HG02852 (cell line): ENCODE results near the gene MYOM1.
"Not testable (repeated sequence)": the region's sequence is repeated elsewhere in the genome, so short reads cannot be mapped to it uniquely, and the experiment has no call there.

Source experiments
- ATAC-seq: cut with Tn5 transposase; IDR thresholded peaks from one replicate; pipeline ENCODE4 v1.9.1; 2021; ENCODE audit warnings: mild to moderate bottlenecking, moderate library complexity; ENCODE audit not compliant: unreplicated experiment

The MYOM1 gene

GRCh38 chr18:3221496-3221895 lies 1.7 kb upstream of the MYOM1 start:
- ATAC-seq, result no peak

- ATAC-seq, result not testable (repeated sequence)
These were observed 1.1 kb upstream of the MYOM1 start for GRCh38 chr18:3220868-3221267.

GRCh38 chr18:3219241-3219630 lies 532 bp downstream of the MYOM1 start:
- no peak for ATAC-seq

- ATAC-seq, result no peak
These were observed 949 bp downstream of the MYOM1 start for GRCh38 chr18:3218819-3219218.

GRCh38 chr18:3217948-3218647 lies 1.7 kb downstream of the MYOM1 start:
- ATAC-seq, result no peak

- ATAC-seq, result no peak
These were observed 2.8 kb downstream of the MYOM1 start for GRCh38 chr18:3216987-3217386.

- no peak for ATAC-seq
These were observed 4.7 kb downstream of the MYOM1 start for GRCh38 chr18:3214855-3215637.

GRCh38 chr18:3213300-3214059 lies 6.3 kb downstream of the MYOM1 start:
- ATAC-seq, result no peak

- ATAC-seq, result no peak
These were observed 7.1 kb downstream of the MYOM1 start for GRCh38 chr18:3212657-3213056.

- ATAC-seq, result no peak
These were observed 8.4 kb downstream of the MYOM1 start for GRCh38 chr18:3211236-3211992.

GRCh38 chr18:3209859-3210569 lies 9.8 kb downstream of the MYOM1 start:
- no peak for ATAC-seq

GRCh38 chr18:3207565-3207964 lies 12.2 kb downstream of the MYOM1 start:
- no peak for ATAC-seq

- ATAC-seq, result no peak
These were observed 14.5 kb downstream of the MYOM1 start for GRCh38 chr18:3205239-3205638.

GRCh38 chr18:3199942-3200645 lies 19.7 kb downstream of the MYOM1 start:
- ATAC-seq, result no peak

GRCh38 chr18:3198260-3198860 lies 21.4 kb downstream of the MYOM1 start:
- not testable (repeated sequence) for ATAC-seq

GRCh38 chr18:3194947-3195612 lies 24.7 kb downstream of the MYOM1 start:
- ATAC-seq, result no peak

- no peak for ATAC-seq
These were observed 26.4 kb downstream of the MYOM1 start for GRCh38 chr18:3193331-3193730.

- no peak for ATAC-seq
These were observed 27.0 kb downstream of the MYOM1 start for GRCh38 chr18:3192752-3193151.

- ATAC-seq, result no peak
These were observed 27.5 kb downstream of the MYOM1 start for GRCh38 chr18:3192286-3192685.
